Upper lobe of left lung (tissue), 6 donors: ENCODE data around the gene TCF21. TPM values are rescaled to one million over a fixed set of nuclear protein-coding genes. Genes with fewer than 3 reads are reported as not detected.

Experiments
- ATAC-seq, 2 donors: fragments of 200-7000 bp; cut with Tn5 transposase; one replicate each; pipeline ENCODE4 v1.9.1; 2022; ENCODE audit warnings: mild to moderate bottlenecking in 2 of 2, moderate library complexity in 2 of 2; ENCODE audit not compliant: low FRiP score in 2 of 2
- DNase-seq, 2 donors: peaks; one replicate each; pipeline ENCODE4 v3.0.0-alpha.2; 2019 to 2020
- H3K27ac ChIP-seq, 4 donors: fragments of 200-600 bp; sonication (generic); one replicate each; pipeline ENCODE4 v1.5.1; 2016 to 2019
- H3K27me3 ChIP-seq, 4 donors: fragments of 200-600 bp; sonication (generic); one replicate each; pipeline ENCODE4 v1.5.1; 2017 to 2019
- H3K36me3 ChIP-seq, 4 donors: fragments of 200-600 bp; sonication (generic); one replicate each; pipeline ENCODE4 v1.5.1; 2016 to 2019
- H3K4me1 ChIP-seq, 4 donors: fragments of 200-600 bp; sonication (generic); one replicate each; pipeline ENCODE4 v1.5.1; 2018 to 2019
- H3K4me3 ChIP-seq, 4 donors: fragments of 200-600 bp; sonication (generic); one replicate each; pipeline ENCODE4 v1.5.1; 2017 to 2019; ENCODE audit warnings: mild to moderate bottlenecking in 2 of 4, moderate library complexity in 1 of 4
- H3K9me3 ChIP-seq, 4 donors: fragments of 200-600 bp; sonication (generic); one replicate each; pipeline ENCODE4 v1.5.1; 2018 to 2019
- EP300 ChIP-seq, 4 donors: sonication (generic); formaldehyde crosslinking; IDR thresholded peaks; one replicate each; pipeline ENCODE4 v1.5.1; 2017; ENCODE audit warnings: antibody characterized with exemption in 4 of 4, control low read depth in 2 of 4
- POLR2A ChIP-seq, 4 donors: fragments of 450-650 bp; IDR thresholded peaks; one replicate each; pipeline ENCODE4 v1.5.1; 2016 to 2017; ENCODE audit warnings: antibody characterized with exemption in 4 of 4, mild to moderate bottlenecking in 2 of 4
- POLR2AphosphoS5 ChIP-seq, 2 donors: sonication (generic); formaldehyde crosslinking; IDR thresholded peaks; one replicate each; pipeline ENCODE4 v1.5.1; 2017; ENCODE audit warnings: antibody characterized with exemption in 2 of 2
- WGBS, 2 donors: methylation state at CpG; one replicate each; pipeline ENCODE4 v1.1.5; 2017 to 2018; 5-methylcytosine and 5-hydroxymethylcytosine counted together
- total RNA-seq, 6 donors: library from RNA; depleted of rRNA in 4 of 6; stranded (reverse); fragments of >200 nt in 4 of 6; gene quantifications; one replicate each; pipeline versions ENCODE4 v1.1.0 to v1.2.1, GENCODE V29; 2016 to 2021
- TF ChIP-seq, protein P1 (sequence below), 6 experiments: fragments of 450-650 bp in 4 of 6; fragments of 200-600 bp in 2 of 6; sonication (generic) in 2 of 6; IDR thresholded peaks; one replicate each; pipeline ENCODE4 v1.5.1; 2016 to 2019; ENCODE audit warnings: antibody characterized with exemption in 6 of 6
- donor health status: DM: no; HTN: no; CAD: no; lungs with moderate emphysema.
- donor health status: DM: no; HTN: yes; CAD: no; lungs with severe emphysema.

The TCF21 gene
- total RNA-seq, 6 donors from 2014 or later = 13.8 to 68.6 (median 30.2) TPM

DNA sequence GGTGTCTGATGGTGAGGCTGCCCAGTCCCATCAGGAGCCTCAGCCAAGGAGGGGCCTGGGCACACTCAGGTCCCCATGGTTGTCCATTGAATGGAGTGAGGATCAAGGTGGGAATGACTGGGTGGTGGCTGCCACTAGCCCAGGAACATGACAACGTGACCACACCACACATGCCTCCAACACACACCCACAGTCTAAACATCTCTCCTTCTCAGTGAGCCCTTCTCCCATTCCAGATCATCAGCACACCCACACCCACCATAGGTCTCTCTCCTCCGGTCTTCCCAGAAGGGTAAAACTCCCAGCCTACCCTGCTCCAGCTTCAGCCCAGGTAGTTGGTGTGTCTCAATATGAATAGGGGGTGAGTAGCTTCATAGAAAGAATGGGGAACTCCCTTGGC is 5.5 kb downstream of the TCF21 start:
- H3K36me3 ChIP-seq = peaks cover 0 to 4% (median 0%) of the 10 kb centered on the region in 4 donors
- H3K27me3 ChIP-seq = peaks cover 0 to 54% (median 18%) of the 10 kb centered on the region in 4 donors
- WGBS, 2 donors = 39% methylated on average over 2 of the region's 2 CpGs
- ATAC-seq (no peak), DNase-seq (no peak)
- no peak overlapping the region for H3K4me3 ChIP-seq
- no peaks in the 10 kb centered on the region for H3K9me3 ChIP-seq
- H3K4me1 ChIP-seq = peaks cover 11 to 26% (median 17%) of the 10 kb centered on the region in 4 donors
- H3K27ac ChIP-seq = peak overlapping the region; percentile 55 to 84 (median 68)
- no peak for TF ChIP-seq POLR2AphosphoS5 (IDR thresholded peaks at IDR 0.05)
- no peak for TF ChIP-seq POLR2A (IDR thresholded peaks at IDR 0.05)
- no peak for TF ChIP-seq EP300 (IDR thresholded peaks at IDR 0.05)
- TF ChIP-seq, protein P1, sequence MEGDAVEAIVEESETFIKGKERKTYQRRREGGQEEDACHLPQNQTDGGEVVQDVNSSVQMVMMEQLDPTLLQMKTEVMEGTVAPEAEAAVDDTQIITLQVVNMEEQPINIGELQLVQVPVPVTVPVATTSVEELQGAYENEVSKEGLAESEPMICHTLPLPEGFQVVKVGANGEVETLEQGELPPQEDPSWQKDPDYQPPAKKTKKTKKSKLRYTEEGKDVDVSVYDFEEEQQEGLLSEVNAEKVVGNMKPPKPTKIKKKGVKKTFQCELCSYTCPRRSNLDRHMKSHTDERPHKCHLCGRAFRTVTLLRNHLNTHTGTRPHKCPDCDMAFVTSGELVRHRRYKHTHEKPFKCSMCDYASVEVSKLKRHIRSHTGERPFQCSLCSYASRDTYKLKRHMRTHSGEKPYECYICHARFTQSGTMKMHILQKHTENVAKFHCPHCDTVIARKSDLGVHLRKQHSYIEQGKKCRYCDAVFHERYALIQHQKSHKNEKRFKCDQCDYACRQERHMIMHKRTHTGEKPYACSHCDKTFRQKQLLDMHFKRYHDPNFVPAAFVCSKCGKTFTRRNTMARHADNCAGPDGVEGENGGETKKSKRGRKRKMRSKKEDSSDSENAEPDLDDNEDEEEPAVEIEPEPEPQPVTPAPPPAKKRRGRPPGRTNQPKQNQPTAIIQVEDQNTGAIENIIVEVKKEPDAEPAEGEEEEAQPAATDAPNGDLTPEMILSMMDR (IDR thresholded peaks at IDR 0.05) = no peak

DNA sequence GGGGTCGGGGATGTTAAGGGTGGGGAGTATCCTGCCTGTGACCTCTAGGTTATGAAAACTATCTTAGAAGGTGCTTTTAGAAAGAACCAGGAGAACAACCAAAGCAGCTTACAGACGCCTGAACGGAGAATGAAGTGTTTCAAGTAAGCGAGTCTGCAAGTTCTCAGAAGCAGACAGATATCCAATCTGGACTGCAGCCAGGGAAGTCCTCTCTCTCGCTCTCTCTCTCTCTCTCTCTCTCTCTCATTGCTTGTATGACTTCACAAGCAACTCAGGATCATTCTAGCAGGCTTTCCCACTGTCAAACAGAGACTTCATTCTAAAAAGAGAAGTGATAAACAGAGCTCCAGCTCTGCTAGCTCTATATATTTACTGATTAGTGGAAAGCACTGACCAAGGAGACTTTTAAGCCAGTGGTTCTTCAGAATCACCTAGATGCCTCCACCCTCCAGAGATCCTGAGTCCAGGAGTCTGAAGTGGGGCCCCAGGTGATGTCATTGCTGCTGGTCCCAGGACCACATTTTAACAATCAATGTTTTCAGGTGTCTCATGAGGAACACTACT is 6.0 kb downstream of the TCF21 start:
- Histone ChIP-seq H3K36me3 (peaks cover 0 to 4% (median 0%) of the 10 kb centered on the region in 4 donors), H3K27ac (peak overlapping the region; percentile 55 to 84 (median 68)), H3K9me3 (no peaks in the 10 kb centered on the region), H3K4me1 (peaks cover 11 to 26% (median 15%) of the 10 kb centered on the region in 4 donors), H3K4me3 (peak overlapping the region in 1 of 4 donors; percentile 25), H3K27me3 (peaks cover 0 to 49% (median 16%) of the 10 kb centered on the region in 4 donors)
- TF ChIP-seq POLR2A (IDR thresholded peaks at IDR 0.05) (no peak), POLR2AphosphoS5 (IDR thresholded peaks at IDR 0.05) (no peak), EP300 (IDR thresholded peaks at IDR 0.05) (no peak)
- TF ChIP-seq, protein P1 (IDR thresholded peaks at IDR 0.05) = no peak
- ATAC-seq (no peak), DNase-seq (no peak)
- 20 to 31% methylated on average over 5 of the region's 5 CpGs for WGBS, 2 donors

DNA sequence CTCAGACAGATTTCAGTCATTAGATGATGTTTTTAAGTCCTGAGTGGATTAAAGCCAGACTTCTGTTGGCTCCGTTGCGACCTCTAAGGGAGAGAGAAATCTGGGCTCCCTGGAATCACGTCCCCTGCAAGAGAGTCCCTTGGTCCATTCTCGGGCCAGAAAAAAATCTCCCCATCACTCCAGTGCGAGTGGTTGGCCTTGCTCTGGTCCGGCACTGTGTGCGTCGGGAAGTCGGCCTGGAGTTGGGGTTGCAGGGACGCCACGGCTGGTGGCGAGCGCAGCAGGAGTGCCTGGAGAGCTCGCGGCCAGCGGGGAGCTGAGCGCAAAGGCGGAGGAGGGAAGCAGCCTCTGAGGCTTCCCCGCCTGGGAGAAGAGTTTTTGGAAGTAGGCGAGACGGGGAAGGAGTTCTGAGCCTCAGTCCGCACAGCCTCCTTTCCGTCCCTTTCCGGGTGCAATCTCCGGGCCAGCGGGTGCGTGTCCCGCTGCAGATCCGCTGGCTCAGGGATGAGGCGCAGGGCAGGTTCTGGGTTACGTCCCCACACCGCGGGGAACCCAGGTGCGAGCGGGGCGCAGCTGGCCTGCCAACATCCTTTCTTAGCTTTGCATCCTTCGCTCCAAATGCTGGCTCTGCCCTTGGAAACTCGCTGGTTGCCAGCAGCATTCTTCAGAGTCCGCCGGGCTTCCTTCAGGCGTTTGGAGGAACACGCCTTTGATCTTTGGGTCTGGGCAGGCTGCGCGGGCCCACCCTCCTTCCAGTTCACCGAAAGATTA is 6.8 kb downstream of the TCF21 start:
- peaks cover 10 to 23% (median 13%) of the 10 kb centered on the region in 4 donors for H3K4me1 ChIP-seq
- H3K9me3 ChIP-seq = no peaks in the 10 kb centered on the region
- peaks cover 0 to 43% (median 15%) of the 10 kb centered on the region in 4 donors for H3K27me3 ChIP-seq
- peak; percentile 54 to 64 for ATAC-seq
- TF ChIP-seq POLR2A (IDR thresholded peaks at IDR 0.05) = no peak
- TF ChIP-seq, protein P1 (IDR thresholded peaks at IDR 0.05) = no peak
- no peak for TF ChIP-seq EP300 (IDR thresholded peaks at IDR 0.05)
- TF ChIP-seq POLR2AphosphoS5 (IDR thresholded peaks at IDR 0.05) = no peak
- peak overlapping the region in 2 of 4 donors; percentile 25 to 38 for H3K4me3 ChIP-seq
- WGBS, 2 donors = 8 to 10% methylated on average over 21 to 45 of the region's 45 CpGs
- peak overlapping the region; percentile 55 to 84 (median 68) for H3K27ac ChIP-seq
- DNase-seq = peak in 1 of 2 donors; percentile 76
- peaks cover 0 to 4% (median 0%) of the 10 kb centered on the region in 4 donors for H3K36me3 ChIP-seq

DNA sequence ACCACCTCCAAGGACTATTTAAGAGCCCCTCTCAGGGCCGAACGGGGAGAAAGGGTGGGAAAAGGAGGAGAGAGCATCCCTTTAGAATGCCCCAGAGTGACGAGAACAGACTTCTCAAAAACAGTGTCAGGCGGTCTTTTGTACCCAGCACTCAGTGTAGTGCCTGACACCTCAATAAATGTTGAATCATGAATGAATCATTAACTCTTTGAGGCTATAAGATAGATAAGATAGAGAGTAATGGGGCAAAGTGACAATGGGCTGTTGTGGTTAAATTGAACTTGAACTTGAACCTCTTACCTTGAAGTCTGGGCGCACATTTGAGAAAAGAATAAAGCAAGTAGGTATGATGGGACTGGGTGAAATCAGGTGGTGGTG is 7.4 kb downstream of the TCF21 start:
- peak overlapping the region in 2 of 4 donors; percentile 25 to 38 for H3K4me3 ChIP-seq
- DNase-seq (no peak), ATAC-seq (no peak)
- H3K9me3 ChIP-seq = no peaks in the 10 kb centered on the region
- peaks cover 6 to 18% (median 9%) of the 10 kb centered on the region in 4 donors for H3K4me1 ChIP-seq
- peaks cover 0 to 39% (median 15%) of the 10 kb centered on the region in 4 donors for H3K27me3 ChIP-seq
- peaks cover 0 to 4% (median 0%) of the 10 kb centered on the region in 4 donors for H3K36me3 ChIP-seq
- 23 to 35% methylated on average over 5 of the region's 5 CpGs for WGBS, 2 donors
- TF ChIP-seq POLR2A (IDR thresholded peaks at IDR 0.05) = no peak
- no peak for TF ChIP-seq EP300 (IDR thresholded peaks at IDR 0.05)
- TF ChIP-seq, protein P1 (IDR thresholded peaks at IDR 0.05) = no peak
- no peak for TF ChIP-seq POLR2AphosphoS5 (IDR thresholded peaks at IDR 0.05)
- H3K27ac ChIP-seq = peak overlapping the region; percentile 55 to 84 (median 68)
